ENCODE data around the gene REXO1. TPM values are rescaled to one million over a fixed set of nuclear protein-coding genes. Genes with fewer than 3 reads are reported as not detected.
A peak's percentile ranks its signal among the peaks of the same experiment; 100 is the strongest.

Gene REXO1
- total and polyA plus RNA-seq, 2 of the 13 experiments (the other 11 are each of a cell fraction or from before 2014, with no cell fraction given), result 5.0 to 11.2 TPM

DNA sequence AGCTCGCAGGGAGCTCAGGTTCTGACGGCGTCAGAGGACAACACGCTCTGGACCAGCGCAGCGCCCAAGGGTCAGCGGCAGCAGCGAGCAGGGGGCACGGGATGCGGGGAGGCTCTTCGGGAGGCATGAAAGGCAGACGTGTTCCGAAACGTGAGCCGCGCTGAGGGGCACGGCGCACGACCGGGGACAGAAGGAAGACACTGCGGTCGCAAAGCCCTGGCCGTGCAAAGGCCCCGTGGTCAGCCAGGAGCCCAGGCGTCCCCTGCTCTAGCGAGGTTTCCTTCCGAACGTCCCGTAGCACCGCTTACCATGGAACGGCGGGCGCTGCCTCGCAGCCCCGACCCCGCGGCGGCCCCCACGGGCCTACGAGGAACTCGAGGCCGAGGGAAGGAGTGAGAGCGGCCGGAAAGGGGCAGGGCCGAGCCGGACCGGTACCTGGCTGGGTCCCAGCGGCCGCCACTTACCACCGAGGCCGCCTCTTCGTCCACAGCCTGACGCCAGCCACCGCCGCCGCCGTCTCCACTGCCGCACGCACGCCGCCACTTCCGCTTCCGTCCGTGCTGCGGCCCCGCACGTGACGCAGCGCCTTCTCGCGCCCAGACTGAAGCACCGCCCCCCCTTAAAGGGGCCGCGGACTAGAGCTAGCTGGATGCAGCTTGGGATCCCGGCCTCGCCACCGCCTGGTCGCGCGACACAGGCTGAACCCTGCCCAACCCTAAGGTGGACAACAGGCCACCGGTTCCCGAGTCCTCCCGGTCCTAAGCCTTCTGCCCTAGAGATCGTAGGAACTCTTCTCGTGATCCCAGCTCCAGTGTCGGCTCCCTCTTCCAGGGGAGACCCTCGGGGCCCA, 27.6 kb upstream of the REXO1 start (continued):
- TF ChIP-seq, protein P1, sequence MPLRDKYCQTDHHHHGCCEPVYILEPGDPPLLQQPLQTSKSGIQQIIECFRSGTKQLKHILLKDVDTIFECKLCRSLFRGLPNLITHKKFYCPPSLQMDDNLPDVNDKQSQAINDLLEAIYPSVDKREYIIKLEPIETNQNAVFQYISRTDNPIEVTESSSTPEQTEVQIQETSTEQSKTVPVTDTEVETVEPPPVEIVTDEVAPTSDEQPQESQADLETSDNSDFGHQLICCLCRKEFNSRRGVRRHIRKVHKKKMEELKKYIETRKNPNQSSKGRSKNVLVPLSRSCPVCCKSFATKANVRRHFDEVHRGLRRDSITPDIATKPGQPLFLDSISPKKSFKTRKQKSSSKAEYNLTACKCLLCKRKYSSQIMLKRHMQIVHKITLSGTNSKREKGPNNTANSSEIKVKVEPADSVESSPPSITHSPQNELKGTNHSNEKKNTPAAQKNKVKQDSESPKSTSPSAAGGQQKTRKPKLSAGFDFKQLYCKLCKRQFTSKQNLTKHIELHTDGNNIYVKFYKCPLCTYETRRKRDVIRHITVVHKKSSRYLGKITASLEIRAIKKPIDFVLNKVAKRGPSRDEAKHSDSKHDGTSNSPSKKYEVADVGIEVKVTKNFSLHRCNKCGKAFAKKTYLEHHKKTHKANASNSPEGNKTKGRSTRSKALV (CRISPR knock-in tag; IDR thresholded peaks at IDR 0.05), result 0 out of 2 replicates have a peak, but pooled peaks have one; percentile 76
- TF ChIP-seq IRF2 (CRISPR knock-in tag; IDR thresholded peaks at IDR 0.05) (peak; percentile 92), ZNF550 (CRISPR knock-in tag; IDR thresholded peaks at IDR 0.05; ENCODE audit: borderline replicate concordance) (no peak), HOXA5 (CRISPR knock-in tag; IDR thresholded peaks at IDR 0.05) (peak; percentile 85; the same call in 1 of the 2 replicates), KLF13 (CRISPR knock-in tag; IDR thresholded peaks at IDR 0.05) (peak; percentile 27; the same call in 1 of the 2 replicates), KAT2B (IDR thresholded peaks at IDR 0.05; ENCODE audit: borderline replicate concordance, low read depth, low read length) (no peak), ZNF430 (CRISPR knock-in tag; IDR thresholded peaks at IDR 0.05) (peak; percentile 57; the same call in 1 of the 2 replicates), NCOA2 (CRISPR knock-in tag; IDR thresholded peaks at IDR 0.05) (peak; percentile 35; the same call in 1 of the 2 replicates), MBD4 (IDR thresholded peaks at IDR 0.05; ENCODE audit: borderline replicate concordance, low read length) (no peak), ZNF790 (CRISPR knock-in tag; IDR thresholded peaks at IDR 0.05; ENCODE audit: borderline replicate concordance) (peak; percentile 47; the same call in 1 of the 2 replicates), NFE2 (CRISPR knock-in tag; IDR thresholded peaks at IDR 0.05) (no peak), PCBP1 (IDR thresholded peaks at IDR 0.05; ENCODE audit: borderline replicate concordance, low read depth, low read length) (0 out of 2 replicates have a peak, but pooled peaks have one; percentile 77), ZNF317 (CRISPR knock-in tag; IDR thresholded peaks at IDR 0.05) (no peak), MXI1 (IDR thresholded peaks at IDR 0.05; ENCODE audit: borderline replicate concordance, low read depth, low read length) (peak; percentile 90; the same call in 1 of the 3 replicates), ZNF180 (CRISPR knock-in tag; IDR thresholded peaks at IDR 0.05; ENCODE audit: borderline replicate concordance, low read depth) (no peak), BRCA1 (CRISPR knock-in tag; IDR thresholded peaks at IDR 0.05) (peak; percentile 64; the same call in 1 of the 2 replicates)
- TF ChIP-seq, protein P2, sequence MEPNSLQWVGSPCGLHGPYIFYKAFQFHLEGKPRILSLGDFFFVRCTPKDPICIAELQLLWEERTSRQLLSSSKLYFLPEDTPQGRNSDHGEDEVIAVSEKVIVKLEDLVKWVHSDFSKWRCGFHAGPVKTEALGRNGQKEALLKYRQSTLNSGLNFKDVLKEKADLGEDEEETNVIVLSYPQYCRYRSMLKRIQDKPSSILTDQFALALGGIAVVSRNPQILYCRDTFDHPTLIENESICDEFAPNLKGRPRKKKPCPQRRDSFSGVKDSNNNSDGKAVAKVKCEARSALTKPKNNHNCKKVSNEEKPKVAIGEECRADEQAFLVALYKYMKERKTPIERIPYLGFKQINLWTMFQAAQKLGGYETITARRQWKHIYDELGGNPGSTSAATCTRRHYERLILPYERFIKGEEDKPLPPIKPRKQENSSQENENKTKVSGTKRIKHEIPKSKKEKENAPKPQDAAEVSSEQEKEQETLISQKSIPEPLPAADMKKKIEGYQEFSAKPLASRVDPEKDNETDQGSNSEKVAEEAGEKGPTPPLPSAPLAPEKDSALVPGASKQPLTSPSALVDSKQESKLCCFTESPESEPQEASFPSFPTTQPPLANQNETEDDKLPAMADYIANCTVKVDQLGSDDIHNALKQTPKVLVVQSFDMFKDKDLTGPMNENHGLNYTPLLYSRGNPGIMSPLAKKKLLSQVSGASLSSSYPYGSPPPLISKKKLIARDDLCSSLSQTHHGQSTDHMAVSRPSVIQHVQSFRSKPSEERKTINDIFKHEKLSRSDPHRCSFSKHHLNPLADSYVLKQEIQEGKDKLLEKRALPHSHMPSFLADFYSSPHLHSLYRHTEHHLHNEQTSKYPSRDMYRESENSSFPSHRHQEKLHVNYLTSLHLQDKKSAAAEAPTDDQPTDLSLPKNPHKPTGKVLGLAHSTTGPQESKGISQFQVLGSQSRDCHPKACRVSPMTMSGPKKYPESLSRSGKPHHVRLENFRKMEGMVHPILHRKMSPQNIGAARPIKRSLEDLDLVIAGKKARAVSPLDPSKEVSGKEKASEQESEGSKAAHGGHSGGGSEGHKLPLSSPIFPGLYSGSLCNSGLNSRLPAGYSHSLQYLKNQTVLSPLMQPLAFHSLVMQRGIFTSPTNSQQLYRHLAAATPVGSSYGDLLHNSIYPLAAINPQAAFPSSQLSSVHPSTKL (CRISPR knock-in tag; IDR thresholded peaks at IDR 0.05), result peak; percentile 75
- TF ChIP-seq, protein P3, sequence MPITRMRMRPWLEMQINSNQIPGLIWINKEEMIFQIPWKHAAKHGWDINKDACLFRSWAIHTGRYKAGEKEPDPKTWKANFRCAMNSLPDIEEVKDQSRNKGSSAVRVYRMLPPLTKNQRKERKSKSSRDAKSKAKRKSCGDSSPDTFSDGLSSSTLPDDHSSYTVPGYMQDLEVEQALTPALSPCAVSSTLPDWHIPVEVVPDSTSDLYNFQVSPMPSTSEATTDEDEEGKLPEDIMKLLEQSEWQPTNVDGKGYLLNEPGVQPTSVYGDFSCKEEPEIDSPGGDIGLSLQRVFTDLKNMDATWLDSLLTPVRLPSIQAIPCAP (CRISPR knock-in tag; IDR thresholded peaks at IDR 0.05; ENCODE audit: low read depth), result no peak
- TF ChIP-seq, protein P4, sequence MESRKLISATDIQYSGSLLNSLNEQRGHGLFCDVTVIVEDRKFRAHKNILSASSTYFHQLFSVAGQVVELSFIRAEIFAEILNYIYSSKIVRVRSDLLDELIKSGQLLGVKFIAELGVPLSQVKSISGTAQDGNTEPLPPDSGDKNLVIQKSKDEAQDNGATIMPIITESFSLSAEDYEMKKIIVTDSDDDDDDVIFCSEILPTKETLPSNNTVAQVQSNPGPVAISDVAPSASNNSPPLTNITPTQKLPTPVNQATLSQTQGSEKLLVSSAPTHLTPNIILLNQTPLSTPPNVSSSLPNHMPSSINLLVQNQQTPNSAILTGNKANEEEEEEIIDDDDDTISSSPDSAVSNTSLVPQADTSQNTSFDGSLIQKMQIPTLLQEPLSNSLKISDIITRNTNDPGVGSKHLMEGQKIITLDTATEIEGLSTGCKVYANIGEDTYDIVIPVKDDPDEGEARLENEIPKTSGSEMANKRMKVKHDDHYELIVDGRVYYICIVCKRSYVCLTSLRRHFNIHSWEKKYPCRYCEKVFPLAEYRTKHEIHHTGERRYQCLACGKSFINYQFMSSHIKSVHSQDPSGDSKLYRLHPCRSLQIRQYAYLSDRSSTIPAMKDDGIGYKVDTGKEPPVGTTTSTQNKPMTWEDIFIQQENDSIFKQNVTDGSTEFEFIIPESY (CRISPR knock-in tag; IDR thresholded peaks at IDR 0.05), result peak; percentile 35; the same call in 1 of the 2 replicates

Data from HepG2 (cell line).